SKM-1 (cell line): ENCODE results near the gene PCDHA11.

ENCODE experiments used
- DNase-seq: peaks from one replicate; lab custom pipeline; 2025; ENCODE audit not compliant: unreplicated experiment; lab: John Stamatoyannopoulos, UW

The PCDHA11 gene

DNA sequence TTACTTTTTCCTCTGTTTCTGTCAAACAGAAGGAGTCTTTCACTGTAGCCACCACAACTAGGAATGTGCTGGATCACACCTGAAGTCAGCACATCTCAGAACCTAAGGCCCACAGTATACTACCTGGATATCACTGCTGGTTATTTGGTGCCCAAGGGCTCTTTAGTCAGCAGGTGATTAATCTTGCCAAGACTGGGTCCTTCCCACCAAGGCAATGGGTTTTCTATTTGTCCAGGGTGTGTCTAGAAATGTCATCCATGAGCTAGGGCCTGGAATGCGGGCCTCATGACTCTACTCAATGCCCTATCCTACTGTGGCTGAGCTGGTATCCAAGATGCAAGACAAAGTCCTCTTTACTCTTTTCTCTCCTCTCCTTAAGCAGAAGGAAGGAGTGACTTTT lies 47.6 kb downstream of the PCDHA11 start:
- DNase-seq = no peak
